Right lobe of liver (tissue), 6 donors: ENCODE data around the gene UROS. TPM values are rescaled to one million over a fixed set of nuclear protein-coding genes. Genes with fewer than 3 reads are reported as not detected.

ENCODE experiments used
- ATAC-seq, 4 donors: fragments of 200-7000 bp; cut with Tn5 transposase; one replicate each; pipeline ENCODE4 v1.9.1; 2020; ENCODE audit warnings: mild to moderate bottlenecking in 4 of 4, moderate library complexity in 4 of 4
- DNase-seq, 3 donors: peaks; one replicate each; pipeline ENCODE4 v3.0.0-alpha.2; 2020
- H3K27ac ChIP-seq, 3 donors: fragments of 200-600 bp; one replicate each; pipeline ENCODE4 v1.8.0; 2022
- H3K27me3 ChIP-seq, 2 donors: fragments of 200-600 bp; one replicate each; pipeline ENCODE4 v1.8.0; 2022
- H3K36me3 ChIP-seq, 4 donors: fragments of 200-600 bp; sonication (generic) in 1 of 4; one replicate each; pipeline versions ENCODE4 v1.5.1 to v1.8.0; 2017 to 2022; ENCODE audit warnings: control low read depth in 1 of 4
- H3K4me1 ChIP-seq, 4 donors: fragments of 200-600 bp; sonication (generic) in 1 of 4; one replicate each; pipeline versions ENCODE4 v1.5.1 to v1.8.0; 2017 to 2022; ENCODE audit warnings: control low read depth in 1 of 4
- H3K4me3 ChIP-seq, 3 donors: fragments of 200-600 bp; one replicate each; pipeline ENCODE4 v1.8.0; 2022
- H3K9me3 ChIP-seq, 4 donors: fragments of 200-600 bp; sonication (generic) in 1 of 4; one replicate each; pipeline versions ENCODE4 v1.5.1 to v1.8.0; 2017 to 2022; ENCODE audit warnings: control low read depth in 1 of 4
- CTCF ChIP-seq, 4 donors: fragments of 200-600 bp in 3 of 4; fragments of 450-650 bp in 1 of 4; IDR thresholded peaks; one replicate each; pipeline versions ENCODE4 v1.5.1 to v1.8.0; 2016 to 2022; ENCODE audit warnings: antibody characterized with exemption in 4 of 4, mild to moderate bottlenecking in 2 of 4
- POLR2A ChIP-seq: fragments of 450-650 bp; IDR thresholded peaks from one replicate; pipeline ENCODE4 v1.6.1; 2017; ENCODE audit warnings: antibody characterized with exemption, mild to moderate bottlenecking
- WGBS: methylation state at CpG from one replicate; pipeline ENCODE4 v1.1.6; 2018; ENCODE audit warnings: low coverage, low lambda C conversion rate; ENCODE audit not compliant: insufficient coverage; ENCODE audit errors: missing lambda C conversion rate; 5-methylcytosine and 5-hydroxymethylcytosine counted together
- intact Hi-C, 2 donors: fragments of 100-400 bp; cut with DNase I; formaldehyde crosslinking; loops; one replicate each; pipeline versions ENCODE4 v1.11.2 to v1.14.1; 2022
- total RNA-seq, 6 experiments: library from RNA; depleted of rRNA in 2 of 6; stranded (reverse); fragments of >200 nt in 2 of 6; fragmentation: NEBNext Ultra II Directional in 3 of 6; extraction: Animal tissue kit (Norgen Biotek cat#: 25700) in 3 of 6; gene quantifications; one replicate each; pipeline versions ENCODE4 v1.1.0 to v1.2.4, GENCODE V29; 2016 to 2023
- donor health status: DM: no; HTN: yes; CAD: no.
- donor health status: DM: no; HTN: no; CAD: no.
- donor health status: DM: no; HTN: no; CAD: no.
- donor health status: DM: no; HTN: yes; CAD: no.
- donor health status: DM: no; HTN: yes; CAD: no.

Gene UROS
- total RNA-seq, 6 experiments from 2014 or later, result 23.5 to 52.5 (median 28.3) TPM

GRCh38 chr10:125773687-125774543 lies 49.1 kb downstream of the UROS start:
- H3K27me3 ChIP-seq, result no peaks in the 10 kb centered on the region
- intact Hi-C loops, result no loop called here
- no peak overlapping the region for H3K27ac ChIP-seq
- ATAC-seq (peak in 2 of 4 donors; percentile 20 to 22), DNase-seq (no peak)
- 72% methylated on average over 7 of the region's 75 CpGs for WGBS
- H3K36me3 ChIP-seq, result no peaks in the 10 kb centered on the region
- H3K4me3 ChIP-seq, result peak overlapping the region in 1 of 3 donors; percentile 16
- H3K9me3 ChIP-seq, result no peaks in the 10 kb centered on the region
- TF ChIP-seq POLR2A (no peak), CTCF (IDR thresholded peaks at IDR 0.05) (no peak)
- no peaks in the 10 kb centered on the region for H3K4me1 ChIP-seq

DNA sequence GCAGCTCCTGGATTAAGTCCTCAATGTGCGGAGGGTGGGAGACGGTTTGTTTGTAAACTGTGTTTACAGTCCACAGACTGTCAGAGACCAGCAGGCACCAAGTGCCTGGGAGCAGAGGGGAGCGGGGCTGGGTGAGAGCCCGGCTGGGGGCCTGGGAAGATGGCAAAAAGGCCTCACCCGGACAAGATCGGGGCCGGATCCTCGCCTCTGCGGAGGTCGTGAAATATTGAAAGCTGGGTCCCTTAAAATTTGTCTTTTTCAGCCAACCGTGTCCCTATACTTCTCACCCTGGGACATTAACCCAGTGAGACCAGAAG lies 50.2 kb downstream of the UROS start:
- ATAC-seq (no peak), DNase-seq (no peak)
- Histone ChIP-seq H3K4me1 (no peaks in the 10 kb centered on the region), H3K4me3 (no peak overlapping the region), H3K9me3 (no peaks in the 10 kb centered on the region), H3K27me3 (no peaks in the 10 kb centered on the region), H3K27ac (no peak overlapping the region), H3K36me3 (no peaks in the 10 kb centered on the region)
- WGBS, result 84% methylated on average over 4 of the region's 11 CpGs
- TF ChIP-seq POLR2A (no peak), CTCF (IDR thresholded peaks at IDR 0.05) (no peak)
- intact Hi-C loops, result no loop called here

GRCh38 chr10:125772112-125772863 lies 50.8 kb downstream of the UROS start:
- ATAC-seq (no peak), DNase-seq (no peak)
- Histone ChIP-seq H3K4me3 (no peak overlapping the region), H3K27me3 (no peaks in the 10 kb centered on the region), H3K4me1 (no peaks in the 10 kb centered on the region), H3K36me3 (no peaks in the 10 kb centered on the region), H3K9me3 (no peaks in the 10 kb centered on the region), H3K27ac (no peak overlapping the region)
- TF ChIP-seq CTCF (IDR thresholded peaks at IDR 0.05) (no peak), POLR2A (no peak)
- WGBS, result 75% methylated on average over 4 of the region's 28 CpGs
- intact Hi-C loops, result no loop called here

GRCh38 chr10:125770844-125771243 lies 52.2 kb downstream of the UROS start:
- intact Hi-C loops, result no loop called here
- Histone ChIP-seq H3K9me3 (no peaks in the 10 kb centered on the region), H3K4me3 (no peak overlapping the region), H3K27ac (no peak overlapping the region), H3K27me3 (no peaks in the 10 kb centered on the region), H3K36me3 (no peaks in the 10 kb centered on the region), H3K4me1 (no peaks in the 10 kb centered on the region)
- 96% methylated on average over 5 of the region's 5 CpGs for WGBS
- TF ChIP-seq CTCF (IDR thresholded peaks at IDR 0.05), result no peak
- TF ChIP-seq POLR2A, result no peak
- DNase-seq (no peak), ATAC-seq (no peak)
